HG03558 (cell line): ENCODE data around the gene PIP4P1.
A peak's percentile ranks its signal among the peaks of the same experiment; 100 is the strongest.

Experiments
- ATAC-seq: cut with Tn5 transposase; IDR thresholded peaks from one replicate; pipeline ENCODE4 v1.9.1; 2021; ENCODE audit warnings: moderate number of reproducible peaks; ENCODE audit not compliant: unreplicated experiment; ENCODE audit errors: extremely low read depth

Gene PIP4P1

GRCh38 chr14:20412876-20413743 is 48.1 kb downstream of the PIP4P1 start, which contains the start of gene TEP1:
Gene TEP1 (minus strand): TSS chr14:20413501. CDS start chr14:20408439, 5,062 bp downstream.
- ATAC-seq = no peak

- ATAC-seq = peak; percentile 40
Measured at GRCh38 chr14:20412411-20412810, 48.8 kb downstream of the PIP4P1 start.

GRCh38 chr14:20409226-20409625 is 52.0 kb downstream of the PIP4P1 start:
- no peak for ATAC-seq
